SIG-M5 (cell line): ENCODE results near the gene COL8A2.

Source experiments
- DNase-seq: peaks from one replicate; lab custom pipeline; 2025; lab: John Stamatoyannopoulos, UW

Gene COL8A2

GRCh38 chr1:36088577-36089392 lies 36.2 kb downstream of the COL8A2 start, which contains the start of gene ADPRS:
TSS of gene ADPRS (plus strand) at chr1:36088892. CDS start at chr1:36088905, 13 bp downstream.
- DNase-seq, result peak; percentile 55

- DNase-seq, result no peak
These were observed 36.8 kb downstream of the COL8A2 start for GRCh38 chr1:36088265-36088576.

- DNase-seq, result no peak
These were observed 37.5 kb downstream of the COL8A2 start for GRCh38 chr1:36087233-36088123.

GRCh38 chr1:36086529-36087232 lies 38.3 kb downstream of the COL8A2 start:
- no peak for DNase-seq

GRCh38 chr1:36085686-36086526 lies 39.1 kb downstream of the COL8A2 start:
- no peak for DNase-seq

GRCh38 chr1:36085126-36085525 lies 39.9 kb downstream of the COL8A2 start:
- no peak for DNase-seq

- DNase-seq, result no peak
These were observed 40.4 kb downstream of the COL8A2 start for GRCh38 chr1:36084497-36085115.

- no peak for DNase-seq
These were observed 41.2 kb downstream of the COL8A2 start, which contains the start of gene TEKT2 for GRCh38 chr1:36083635-36084496. TSS of gene TEKT2 (plus strand) at chr1:36084094. CDS start at chr1:36084922, 828 bp downstream.

GRCh38 chr1:36083219-36083618 lies 41.8 kb downstream of the COL8A2 start:
- no peak for DNase-seq

- DNase-seq, result no peak
These were observed 43.0 kb downstream of the COL8A2 start for GRCh38 chr1:36081926-36082485.

- no peak for DNase-seq
These were observed 44.2 kb downstream of the COL8A2 start for GRCh38 chr1:36080801-36081200.

- DNase-seq, result no peak
These were observed 44.8 kb downstream of the COL8A2 start for GRCh38 chr1:36080236-36080635.

- no peak for DNase-seq
These were observed 47.9 kb downstream of the COL8A2 start for GRCh38 chr1:36076979-36077573.

GRCh38 chr1:36070349-36070748 lies 54.7 kb downstream of the COL8A2 start:
- DNase-seq, result no peak

GRCh38 chr1:36068866-36069265 lies 56.2 kb downstream of the COL8A2 start:
- no peak for DNase-seq

GRCh38 chr1:36067871-36068270 lies 57.2 kb downstream of the COL8A2 start:
- DNase-seq, result no peak

GRCh38 chr1:36062315-36062714 lies 62.7 kb downstream of the COL8A2 start:
- DNase-seq, result no peak

- DNase-seq, result no peak
These were observed 69.3 kb downstream of the COL8A2 start for GRCh38 chr1:36055706-36056105.

- no peak for DNase-seq
These were observed 71.0 kb downstream of the COL8A2 start for GRCh38 chr1:36053978-36054377.
